Trophoblast cell (in vitro differentiated cells and primary cell): ENCODE results near the gene MAGEB16.

ENCODE experiments used
- DNase-seq, 2 donors: peaks; one replicate each; pipeline ENCODE4 v3.0.0-alpha.2; 2016
- H2AFZ ChIP-seq: 2 replicates; pipeline ENCODE4 v1.6.1; 2013; ENCODE audit warnings: low read length, moderate library complexity, mild to moderate bottlenecking; ENCODE audit not compliant: insufficient read depth, poor library complexity
- H2AK5ac ChIP-seq: 2 replicates; pipeline ENCODE4 v1.6.1; 2013; ENCODE audit warnings: mild to moderate bottlenecking, low read length
- H2BK120ac ChIP-seq: 2 replicates; pipeline ENCODE4 v1.6.1; 2013; ENCODE audit warnings: low read length, mild to moderate bottlenecking, moderate library complexity; ENCODE audit not compliant: insufficient read depth, poor library complexity
- H2BK12ac ChIP-seq: 2 replicates; pipeline ENCODE4 v1.6.1; 2013; ENCODE audit warnings: mild to moderate bottlenecking, low read length, moderate library complexity
- H2BK5ac ChIP-seq: 2 replicates; pipeline ENCODE4 v1.6.1; 2013; ENCODE audit warnings: low read length, low read depth, moderate library complexity, mild to moderate bottlenecking; ENCODE audit not compliant: poor library complexity
- H3K14ac ChIP-seq: 2 replicates; pipeline ENCODE4 v1.6.1; 2013; ENCODE audit warnings: mild to moderate bottlenecking, low read length
- H3K18ac ChIP-seq: 2 replicates; pipeline ENCODE4 v1.6.1; 2013; ENCODE audit warnings: mild to moderate bottlenecking, low read length
- H3K23ac ChIP-seq: 2 replicates; pipeline ENCODE4 v1.6.1; 2013; ENCODE audit warnings: low read length
- H3K27ac ChIP-seq: 2 replicates; pipeline ENCODE4 v1.5.1; 2013; ENCODE audit warnings: low read depth, mild to moderate bottlenecking, inconsistent platforms, low read length, moderate library complexity
- H3K27me3 ChIP-seq: 2 replicates; pipeline ENCODE4 v1.6.1; 2013; ENCODE audit warnings: inconsistent platforms, mild to moderate bottlenecking, low read length, moderate library complexity; ENCODE audit not compliant: insufficient read depth
- H3K36me3 ChIP-seq, 2 experiments: 1 replicate in 1 of 2; 2 replicates in 1 of 2; pipeline ENCODE4 v1.6.1; 2013; ENCODE audit warnings: low read length in 2 of 2, mild to moderate bottlenecking in 2 of 2, moderate library complexity in 1 of 2; ENCODE audit not compliant: insufficient read depth in 2 of 2, control insufficient read depth in 1 of 2
- H3K4ac ChIP-seq: 2 replicates; pipeline ENCODE4 v1.6.1; 2013; ENCODE audit warnings: low read depth, mild to moderate bottlenecking, low read length, moderate library complexity
- H3K4me1 ChIP-seq, 2 experiments: 1 replicate in 1 of 2; 2 replicates in 1 of 2; pipeline ENCODE4 v1.6.1; 2013; ENCODE audit warnings: low read length in 2 of 2, mild to moderate bottlenecking in 2 of 2, moderate library complexity in 1 of 2; ENCODE audit not compliant: insufficient read depth in 2 of 2, control insufficient read depth in 1 of 2
- H3K4me2 ChIP-seq: 2 replicates; pipeline ENCODE4 v1.6.1; 2013; ENCODE audit warnings: inconsistent platforms, mild to moderate bottlenecking, low read length, moderate library complexity
- H3K4me3 ChIP-seq: 2 replicates; pipeline ENCODE4 v1.5.1; 2013; ENCODE audit warnings: mild to moderate bottlenecking, low read depth, low read length, inconsistent platforms
- H3K79me1 ChIP-seq: one replicate; pipeline ENCODE4 v1.6.1; 2013; ENCODE audit warnings: low read length
- H3K79me2 ChIP-seq: 2 replicates; pipeline ENCODE4 v1.6.1; 2013; ENCODE audit warnings: low read length, mild to moderate bottlenecking; ENCODE audit not compliant: control insufficient read depth, insufficient read depth, poor library complexity
- H3K9ac ChIP-seq: 2 replicates; pipeline ENCODE4 v1.6.1; 2013; ENCODE audit warnings: mild to moderate bottlenecking, low read length
- H3K9me3 ChIP-seq: 2 replicates; pipeline ENCODE4 v1.6.1; 2013; ENCODE audit warnings: low read depth, mild to moderate bottlenecking, control low read depth, inconsistent platforms, low read length; ENCODE audit not compliant: insufficient read depth
- H4K12ac ChIP-seq: 2 replicates; pipeline ENCODE4 v1.6.1; 2013; ENCODE audit warnings: low read depth, mild to moderate bottlenecking, low read length, moderate library complexity
- H4K8ac ChIP-seq: 2 replicates; pipeline ENCODE4 v1.6.1; 2013; ENCODE audit warnings: low read depth, mild to moderate bottlenecking, low read length, moderate library complexity
- H4K91ac ChIP-seq: one replicate; pipeline ENCODE4 v1.6.1; 2013; ENCODE audit warnings: low read depth, mild to moderate bottlenecking, low read length, moderate library complexity
- WGBS: extraction: QIAGEN DNeasy Blood & Tissue Kit; methylation state at CpG from one replicate; pipeline ENCODE4 v1.1.7; 2013; ENCODE audit warnings: missing lambda C conversion rate; ENCODE audit not compliant: insufficient read length, insufficient coverage; ENCODE audit errors: extremely low coverage; 5-methylcytosine and 5-hydroxymethylcytosine counted together

The MAGEB16 gene

GRCh38 chrX:35847736-35848135, 49.6 kb downstream of the MAGEB16 start:
- H2BK5ac ChIP-seq: no peak overlapping the region
- H3K9ac ChIP-seq: no peak overlapping the region
- no peaks in the 10 kb centered on the region for H3K79me2 ChIP-seq
- H3K27me3 ChIP-seq: no peaks in the 10 kb centered on the region
- no peak overlapping the region for H3K4me3 ChIP-seq
- H2BK120ac ChIP-seq: no peak overlapping the region
- H2AK5ac ChIP-seq: no peak overlapping the region
- no peak overlapping the region for H3K14ac ChIP-seq
- no peak overlapping the region for H3K4ac ChIP-seq
- DNase-seq: no peak
- H4K12ac ChIP-seq: no peak overlapping the region
- H4K8ac ChIP-seq: no peak overlapping the region
- H3K27ac ChIP-seq: no peak overlapping the region
- H2BK12ac ChIP-seq: no peak overlapping the region
- WGBS: no CpG with 5 or more reads among the region's 4 CpGs
- no peak overlapping the region for H3K23ac ChIP-seq
- no peak overlapping the region for H2AFZ ChIP-seq
- no peaks in the 10 kb centered on the region for H3K9me3 ChIP-seq
- no peak overlapping the region for H4K91ac ChIP-seq
- H3K79me1 ChIP-seq: no peaks in the 10 kb centered on the region
- H3K18ac ChIP-seq: no peak overlapping the region
- no peak overlapping the region for H3K4me2 ChIP-seq
- H3K36me3 ChIP-seq: no peaks in the 10 kb centered on the region
- no peaks in the 10 kb centered on the region for H3K4me1 ChIP-seq
